HG02571 (cell line): ENCODE results near the gene UTP3.
"Not testable (repeated sequence)": the region's sequence is repeated elsewhere in the genome, so short reads cannot be mapped to it uniquely, and the experiment has no call there.

Experiments used
- ATAC-seq: cut with Tn5 transposase; IDR thresholded peaks from one replicate; pipeline ENCODE4 v1.9.1; 2021; ENCODE audit warnings: mild to moderate bottlenecking, moderate library complexity; ENCODE audit not compliant: unreplicated experiment

Gene UTP3

DNA sequence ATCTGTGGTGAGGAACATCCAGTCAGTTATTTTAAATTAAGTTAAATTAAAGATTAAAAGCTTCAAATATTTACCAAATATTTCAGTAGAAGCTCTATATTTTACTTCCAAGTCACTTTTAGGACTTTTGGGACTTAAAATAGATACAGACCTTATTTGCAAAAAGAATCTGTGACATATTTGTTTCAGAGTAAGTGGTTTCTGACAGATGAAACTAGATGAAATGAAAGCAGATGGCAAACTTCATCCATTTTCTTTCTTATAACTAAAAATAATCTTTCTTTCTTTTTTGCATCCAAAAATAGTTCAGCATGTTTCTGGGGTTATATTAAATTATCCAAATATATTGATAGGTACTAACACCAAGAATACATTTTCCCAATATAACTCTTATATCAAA, 6.6 kb upstream of the UTP3 start:
- no peak for ATAC-seq

- ATAC-seq = not testable (repeated sequence)
These were observed 6.2 kb upstream of the UTP3 start for GRCh38 chr4:70682142-70682541.

GRCh38 chr4:70687392-70687791, 940 bp upstream of the UTP3 start:
- ATAC-seq = no peak

DNA sequence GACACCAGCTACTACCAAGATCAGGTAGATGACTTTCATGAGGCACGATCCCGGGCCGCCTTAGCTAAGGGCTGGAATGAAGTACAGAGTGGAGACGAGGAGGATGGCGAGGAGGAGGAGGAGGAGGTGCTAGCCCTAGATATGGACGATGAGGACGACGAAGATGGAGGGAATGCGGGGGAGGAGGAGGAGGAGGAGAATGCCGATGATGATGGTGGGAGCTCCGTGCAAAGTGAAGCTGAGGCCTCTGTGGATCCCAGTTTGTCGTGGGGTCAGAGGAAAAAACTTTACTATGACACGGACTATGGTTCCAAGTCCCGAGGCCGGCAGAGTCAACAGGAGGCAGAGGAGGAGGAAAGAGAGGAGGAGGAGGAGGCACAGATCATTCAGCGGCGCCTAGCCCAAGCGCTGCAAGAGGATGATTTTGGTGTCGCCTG, 481 bp downstream of the UTP3 start:
- ATAC-seq = no peak

GRCh38 chr4:70691661-70692060, 3.3 kb downstream of the UTP3 start:
- no peak for ATAC-seq

DNA sequence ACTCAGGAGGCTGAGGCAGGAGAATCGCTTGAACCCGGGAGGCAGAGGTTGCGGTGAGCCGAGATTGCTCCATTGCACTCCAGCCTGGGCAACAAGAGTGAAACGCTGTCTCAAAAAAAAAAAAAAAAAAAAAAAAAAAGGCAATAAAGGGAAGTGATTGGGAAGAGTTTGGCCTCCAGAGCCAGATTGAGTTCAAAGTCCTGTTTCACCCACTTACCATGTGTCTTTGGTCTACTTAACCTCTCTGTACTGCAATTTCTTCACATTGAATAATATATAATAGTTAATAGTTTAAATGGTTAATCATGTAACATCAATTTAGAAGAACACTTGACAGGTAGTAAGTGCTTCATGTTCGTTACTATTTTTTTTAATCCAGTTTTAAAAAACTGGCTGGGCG, 6.3 kb downstream of the UTP3 start:
- ATAC-seq = not testable (repeated sequence)

DNA sequence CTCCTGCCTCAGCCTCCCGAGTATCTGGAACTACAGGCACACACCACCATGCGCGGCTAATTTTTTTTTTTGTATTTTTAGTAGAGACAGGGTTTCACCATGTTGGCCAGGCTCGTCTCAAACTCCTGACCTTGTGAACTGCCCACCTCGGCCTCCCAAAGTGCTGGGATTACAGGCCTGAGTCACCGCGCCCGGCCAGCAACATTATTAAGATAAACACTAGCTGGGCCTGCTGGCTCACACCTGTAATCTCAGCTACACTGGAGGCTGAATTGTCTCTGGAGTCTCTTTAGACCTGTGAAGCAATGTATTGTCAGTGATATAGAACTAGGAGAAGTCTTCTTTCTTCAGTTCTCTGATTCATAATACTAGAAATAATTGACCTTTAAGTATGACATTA, 10.1 kb downstream of the UTP3 start:
- ATAC-seq = not testable (repeated sequence)

- no peak for ATAC-seq
These were observed 12.4 kb downstream of the UTP3 start for GRCh38 chr4:70700712-70701111.

DNA sequence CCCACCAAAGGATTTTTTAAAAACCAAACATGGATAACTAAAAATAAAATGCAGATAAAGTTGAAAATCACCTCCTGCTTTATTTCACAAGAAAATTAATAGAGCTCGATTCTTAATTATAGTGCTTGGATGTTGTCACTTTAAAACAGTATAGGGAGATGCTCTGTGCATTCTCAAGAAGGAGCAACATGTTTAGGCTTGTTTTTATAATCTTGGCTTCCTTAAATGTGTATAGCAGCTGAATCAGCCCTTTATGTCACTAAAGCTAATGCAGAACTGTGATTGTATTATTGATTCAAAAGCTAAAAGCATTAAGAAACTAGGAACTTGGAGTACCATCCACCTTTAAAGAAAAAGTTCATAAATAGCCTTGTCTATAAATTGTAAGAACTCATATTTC, 12.9 kb downstream of the UTP3 start:
- no peak for ATAC-seq

DNA sequence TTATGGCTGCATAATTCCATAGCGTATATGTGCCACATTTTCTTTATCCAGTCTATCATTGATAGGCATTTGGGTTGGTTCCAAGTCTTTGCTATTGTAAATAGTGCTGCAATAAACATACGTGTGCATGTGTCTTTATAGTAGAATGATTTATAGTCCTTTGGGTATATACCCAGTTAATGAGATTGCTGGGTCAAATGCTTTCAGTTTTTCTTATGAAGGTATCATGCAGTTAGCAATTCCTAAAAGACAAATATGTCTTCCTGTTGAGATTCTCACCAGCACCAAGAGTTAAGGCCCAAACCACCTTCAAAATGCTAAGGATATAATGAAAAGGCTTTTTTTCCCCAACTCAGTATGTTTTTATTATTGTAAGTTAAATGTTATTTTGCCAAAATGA, 14.3 kb downstream of the UTP3 start:
- not testable (repeated sequence) for ATAC-seq

GRCh38 chr4:70703619-70704214, 15.4 kb downstream of the UTP3 start:
- no peak for ATAC-seq

- ATAC-seq = peak; percentile 62
These were observed 16.0 kb downstream of the UTP3 start for GRCh38 chr4:70704215-70704930.

GRCh38 chr4:70704931-70705182, 16.5 kb downstream of the UTP3 start:
- peak; percentile 37 for ATAC-seq

- peak; percentile 56 for ATAC-seq
These were observed 17.1 kb downstream of the UTP3 start for GRCh38 chr4:70705183-70706043.

- no peak for ATAC-seq
These were observed 17.7 kb downstream of the UTP3 start for GRCh38 chr4:70706044-70706461.

DNA sequence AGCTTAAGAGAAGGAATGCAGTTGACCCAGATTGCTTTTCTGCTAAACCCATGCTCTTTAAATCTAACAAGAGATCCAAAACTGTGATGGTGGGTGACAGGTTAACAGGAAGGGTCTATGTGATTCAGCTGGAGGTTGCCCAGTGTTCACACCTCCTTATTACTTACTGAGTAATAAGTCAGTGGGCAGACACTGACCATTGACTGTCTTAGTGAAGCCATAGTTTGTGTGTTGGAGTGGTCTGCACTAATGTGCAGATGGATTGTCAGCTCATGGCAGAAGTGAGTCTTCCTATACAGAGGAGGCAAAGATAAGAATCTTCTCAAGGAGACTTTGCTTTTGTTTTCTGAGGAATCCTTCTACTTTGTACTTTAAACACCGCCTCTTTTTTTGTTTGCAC, 18.2 kb downstream of the UTP3 start:
- no peak for ATAC-seq

DNA sequence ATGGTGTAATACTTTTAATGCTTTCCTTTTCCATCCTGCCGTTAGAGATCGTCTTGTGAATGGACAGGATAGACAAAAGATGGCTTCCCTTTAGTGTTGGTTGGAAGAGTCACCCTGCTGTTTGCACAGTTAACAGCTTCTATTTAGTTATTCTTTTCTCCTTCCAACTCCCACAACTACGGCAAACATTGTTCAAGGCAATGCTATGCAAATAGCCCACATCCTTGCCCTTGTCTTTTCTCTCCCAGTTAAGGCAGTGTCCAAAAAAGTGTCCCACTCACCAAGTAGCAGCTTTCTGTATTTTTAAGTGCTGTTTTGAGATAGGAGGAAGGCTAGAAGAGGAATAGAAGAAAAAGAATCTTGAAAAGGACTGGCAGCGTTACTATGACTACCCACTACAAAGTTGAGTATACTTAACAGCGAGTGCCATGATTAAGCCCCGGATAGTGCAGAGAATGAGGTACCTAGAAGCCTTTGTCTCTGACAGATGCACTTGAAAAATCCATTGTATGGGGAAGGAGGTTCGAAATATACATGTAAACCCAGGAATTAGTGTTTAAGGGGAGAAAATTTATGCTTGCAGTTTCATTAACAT, 21.4 kb downstream of the UTP3 start:
- ATAC-seq = no peak

DNA sequence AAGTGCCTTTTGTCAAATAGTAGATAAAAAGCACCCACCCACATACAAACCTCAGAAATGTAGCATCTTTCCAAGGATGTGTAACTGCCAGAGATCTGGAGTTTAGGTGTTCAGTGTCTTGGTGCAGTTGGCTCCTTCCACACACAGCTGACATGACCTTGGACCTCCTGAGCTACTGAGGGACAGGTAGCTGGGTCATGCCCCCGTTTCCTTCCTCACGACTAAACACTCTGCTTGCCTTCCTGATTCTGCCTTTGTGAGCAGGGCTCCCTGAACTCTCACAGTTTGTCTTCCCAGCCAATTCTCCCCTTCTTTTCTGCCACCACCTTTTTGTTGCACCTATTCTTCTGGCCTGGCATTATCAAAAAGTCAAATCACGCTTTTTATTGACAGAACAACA, 23.3 kb downstream of the UTP3 start:
- ATAC-seq = no peak

DNA sequence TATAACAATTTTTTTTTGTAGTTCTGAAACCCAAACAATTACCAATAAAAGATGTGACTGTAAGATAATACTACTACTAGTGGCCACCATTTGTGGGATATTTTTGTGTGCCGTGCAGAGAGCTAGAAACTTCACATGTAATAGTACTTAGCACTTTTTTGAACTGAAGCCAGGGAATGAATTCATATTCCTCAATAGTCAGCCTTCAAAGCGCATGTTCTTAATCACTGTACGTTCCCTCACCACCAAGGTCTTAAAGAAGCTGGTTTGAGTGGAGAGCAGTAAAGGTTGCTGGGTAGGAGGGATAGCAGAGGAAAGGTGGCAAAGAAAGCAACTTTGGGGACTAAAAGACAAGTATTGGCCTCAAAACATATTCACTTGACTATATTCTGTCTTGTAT, 23.8 kb downstream of the UTP3 start:
- no peak for ATAC-seq

DNA sequence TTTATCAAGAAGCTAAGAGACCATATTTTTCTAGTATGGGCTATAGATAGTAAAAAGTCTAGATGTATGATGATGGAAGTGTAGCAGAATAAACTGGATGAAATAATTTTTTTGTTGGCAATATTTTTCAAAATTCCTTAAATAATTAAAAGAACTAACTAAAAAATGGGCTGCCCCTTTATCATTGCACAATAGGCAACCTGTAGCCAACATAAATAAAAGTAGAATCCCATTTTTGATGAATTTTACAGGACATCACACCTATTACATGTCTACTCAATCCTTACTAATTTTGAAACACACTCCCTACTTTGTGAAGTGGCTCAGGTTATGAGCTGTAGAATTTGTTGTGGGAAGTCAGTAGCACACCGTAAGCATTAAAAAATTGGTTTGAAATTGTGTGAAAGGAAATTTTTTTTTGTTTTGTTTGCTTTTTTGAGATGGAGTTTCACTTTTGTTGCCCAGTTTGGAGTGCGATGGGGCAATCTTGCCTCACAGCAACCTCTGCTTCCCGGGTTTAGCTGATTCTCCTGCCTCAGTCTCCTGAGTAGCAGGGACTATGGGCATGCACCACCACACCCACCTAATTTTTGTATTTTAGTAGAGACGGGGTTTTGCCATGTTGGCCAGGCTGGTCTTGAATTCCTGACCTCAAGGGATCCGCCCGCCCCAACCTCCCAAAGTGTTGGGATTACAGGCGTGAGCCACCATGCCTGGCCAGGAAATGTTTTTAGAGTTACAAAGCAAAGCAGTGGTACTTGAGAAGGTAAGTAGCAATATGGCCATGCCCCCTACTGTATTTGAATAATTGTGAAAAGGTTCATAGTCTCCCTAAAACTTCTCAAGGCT, 24.5 kb downstream of the UTP3 start:
- ATAC-seq = peak; percentile 4
